ENCODE results near the gene CCDC92. TPM values are rescaled to one million over a fixed set of nuclear protein-coding genes. Genes with fewer than 3 reads are reported as not detected.
A peak's percentile ranks its signal among the peaks of the same experiment; 100 is the strongest.

Gene CCDC92
- total RNA-seq, 4 donors from 2014 or later, result 23.1 to 33.3 (median 30.9) TPM

DNA sequence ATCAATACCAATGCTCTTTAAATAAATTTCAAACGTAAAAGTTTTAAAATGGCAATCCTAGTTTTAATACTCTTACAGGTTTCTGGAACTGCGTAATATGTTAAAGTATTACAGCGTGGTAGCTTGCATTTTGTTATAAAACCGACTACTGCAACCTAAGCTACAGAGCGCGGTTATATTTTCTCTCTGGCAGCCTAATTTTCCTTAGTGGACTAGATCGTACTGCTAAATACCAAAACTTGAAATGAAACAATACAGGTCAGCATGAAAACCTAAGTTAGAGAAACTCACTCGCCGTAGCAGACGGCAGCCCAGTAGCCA is 1.2 kb downstream of the CCDC92 start:
- H3K36me3 ChIP-seq, result peaks cover 0 to 4% (median 0%) of the 10 kb centered on the region in 3 donors
- DNase-seq, result no peak
- peak overlapping the region; percentile 88 to 99 (median 91) for H3K27ac ChIP-seq
- H3K27me3 ChIP-seq, result no peaks in the 10 kb centered on the region
- TF ChIP-seq POLR2A (IDR thresholded peaks at IDR 0.05), result peak in 1 of 2 donors; percentile 8
- TF ChIP-seq, protein P1, sequence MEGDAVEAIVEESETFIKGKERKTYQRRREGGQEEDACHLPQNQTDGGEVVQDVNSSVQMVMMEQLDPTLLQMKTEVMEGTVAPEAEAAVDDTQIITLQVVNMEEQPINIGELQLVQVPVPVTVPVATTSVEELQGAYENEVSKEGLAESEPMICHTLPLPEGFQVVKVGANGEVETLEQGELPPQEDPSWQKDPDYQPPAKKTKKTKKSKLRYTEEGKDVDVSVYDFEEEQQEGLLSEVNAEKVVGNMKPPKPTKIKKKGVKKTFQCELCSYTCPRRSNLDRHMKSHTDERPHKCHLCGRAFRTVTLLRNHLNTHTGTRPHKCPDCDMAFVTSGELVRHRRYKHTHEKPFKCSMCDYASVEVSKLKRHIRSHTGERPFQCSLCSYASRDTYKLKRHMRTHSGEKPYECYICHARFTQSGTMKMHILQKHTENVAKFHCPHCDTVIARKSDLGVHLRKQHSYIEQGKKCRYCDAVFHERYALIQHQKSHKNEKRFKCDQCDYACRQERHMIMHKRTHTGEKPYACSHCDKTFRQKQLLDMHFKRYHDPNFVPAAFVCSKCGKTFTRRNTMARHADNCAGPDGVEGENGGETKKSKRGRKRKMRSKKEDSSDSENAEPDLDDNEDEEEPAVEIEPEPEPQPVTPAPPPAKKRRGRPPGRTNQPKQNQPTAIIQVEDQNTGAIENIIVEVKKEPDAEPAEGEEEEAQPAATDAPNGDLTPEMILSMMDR (IDR thresholded peaks at IDR 0.05), result no peak
- peaks cover 0 to 13% (median 0%) of the 10 kb centered on the region in 4 donors for H3K4me1 ChIP-seq
- H3K4me3 ChIP-seq, result peak overlapping the region; percentile 68 to 98 (median 92)
- H3K9me3 ChIP-seq, result no peaks in the 10 kb centered on the region

- TF ChIP-seq, protein P1 (IDR thresholded peaks at IDR 0.05), result no peak
- TF ChIP-seq POLR2A (IDR thresholded peaks at IDR 0.05), result no peak
- H3K27me3 ChIP-seq, result no peaks in the 10 kb centered on the region
- H3K4me3 ChIP-seq, result no peak overlapping the region
- no peaks in the 10 kb centered on the region for H3K36me3 ChIP-seq
- H3K27ac ChIP-seq, result peak overlapping the region in 1 of 4 donors; percentile 35
- no peaks in the 10 kb centered on the region for H3K9me3 ChIP-seq
- DNase-seq, result no peak
- peaks cover 0 to 8% (median 0%) of the 10 kb centered on the region in 4 donors for H3K4me1 ChIP-seq
Measured at GRCh38 chr12:123967121-123967586, 5.5 kb downstream of the CCDC92 start.

DNA sequence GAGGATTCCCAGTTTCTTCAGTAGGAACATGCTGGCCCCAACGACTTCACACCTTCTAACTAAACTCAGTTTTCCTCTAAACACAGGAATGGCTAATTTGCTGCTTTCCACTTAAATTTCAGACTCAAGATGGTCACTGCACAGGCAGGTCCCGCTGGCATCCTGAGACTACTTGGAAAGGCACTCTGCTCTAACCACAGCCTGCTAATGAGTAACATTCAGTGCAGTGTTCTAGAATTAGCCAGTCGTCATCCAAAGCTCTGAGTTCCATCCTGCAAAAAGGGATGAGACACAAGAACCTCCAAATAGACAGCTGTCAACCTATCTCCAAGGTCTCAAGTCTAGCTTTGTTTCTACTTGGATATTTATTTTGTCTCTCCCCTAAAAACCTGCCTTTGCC is 6.0 kb downstream of the CCDC92 start:
- H3K36me3 ChIP-seq, result no peaks in the 10 kb centered on the region
- peaks cover 0 to 8% (median 0%) of the 10 kb centered on the region in 4 donors for H3K4me1 ChIP-seq
- H3K9me3 ChIP-seq, result no peaks in the 10 kb centered on the region
- DNase-seq, result no peak
- H3K27me3 ChIP-seq, result no peaks in the 10 kb centered on the region
- no peak overlapping the region for H3K4me3 ChIP-seq
- H3K27ac ChIP-seq, result peak overlapping the region in 1 of 4 donors; percentile 35
- TF ChIP-seq, protein P1 (IDR thresholded peaks at IDR 0.05), result no peak
- TF ChIP-seq POLR2A (IDR thresholded peaks at IDR 0.05), result no peak

DNA sequence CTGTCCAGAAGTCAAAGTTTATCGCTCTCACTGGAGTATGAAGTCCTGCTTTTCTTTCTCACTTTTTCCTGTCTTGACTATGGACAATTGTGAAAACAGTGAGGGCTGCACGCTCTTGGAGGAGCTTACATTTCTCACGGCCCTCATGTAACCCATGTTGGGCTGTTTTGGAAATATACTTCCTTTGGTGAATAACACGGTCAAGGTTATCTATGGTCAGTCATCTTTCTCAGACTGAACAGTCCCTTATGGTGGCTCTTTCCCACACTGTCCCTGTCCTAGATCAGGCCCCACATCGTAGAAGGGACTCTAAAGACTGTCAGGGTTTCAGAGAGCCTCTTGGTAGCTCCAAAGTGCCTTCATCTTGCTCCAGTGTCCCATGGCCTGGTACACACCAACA is 7.2 kb downstream of the CCDC92 start:
- Histone ChIP-seq H3K27ac (no peak overlapping the region), H3K27me3 (no peaks in the 10 kb centered on the region), H3K36me3 (no peaks in the 10 kb centered on the region), H3K4me1 (peaks cover 0 to 8% (median 0%) of the 10 kb centered on the region in 4 donors), H3K9me3 (no peaks in the 10 kb centered on the region), H3K4me3 (no peak overlapping the region)
- no peak for DNase-seq
- TF ChIP-seq POLR2A (IDR thresholded peaks at IDR 0.05), result no peak
- TF ChIP-seq, protein P1 (IDR thresholded peaks at IDR 0.05), result no peak

DNA sequence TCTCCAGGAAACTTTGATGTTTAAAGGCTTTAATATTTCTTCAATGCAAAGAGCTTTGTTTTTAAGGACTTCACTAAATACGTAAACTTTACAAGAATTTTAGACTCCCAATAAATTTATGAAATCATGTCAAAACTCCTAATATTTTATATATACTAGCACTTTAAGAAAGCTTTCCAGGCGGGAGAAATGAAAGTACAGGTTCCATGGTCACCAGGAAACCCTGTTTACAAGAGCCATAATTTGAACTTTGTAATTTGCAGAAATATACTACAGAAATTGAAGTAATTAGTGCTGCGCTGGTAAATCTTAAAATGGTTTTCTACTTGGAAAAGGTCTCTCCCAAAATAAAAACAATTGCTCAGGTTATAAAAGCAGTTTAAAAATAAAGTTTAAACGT is 8.8 kb downstream of the CCDC92 start:
- Histone ChIP-seq H3K36me3 (no peaks in the 10 kb centered on the region), H3K27ac (no peak overlapping the region), H3K4me3 (peak overlapping the region in 1 of 4 donors; percentile 4), H3K27me3 (no peaks in the 10 kb centered on the region), H3K4me1 (peaks cover 0 to 8% (median 0%) of the 10 kb centered on the region in 4 donors), H3K9me3 (no peaks in the 10 kb centered on the region)
- TF ChIP-seq, protein P1 (IDR thresholded peaks at IDR 0.05), result no peak
- TF ChIP-seq POLR2A (IDR thresholded peaks at IDR 0.05), result no peak
- DNase-seq, result no peak

- TF ChIP-seq, protein P1 (IDR thresholded peaks at IDR 0.05), result no peak
- no peak for TF ChIP-seq POLR2A (IDR thresholded peaks at IDR 0.05)
Measured at GRCh38 chr12:123962513-123962912, 10.1 kb downstream of the CCDC92 start.

More at GRCh38 chr12:123962513-123962912, 10.1 kb downstream of the CCDC92 start:
- H3K36me3 ChIP-seq, result no peaks in the 10 kb centered on the region
- DNase-seq, result no peak
- H3K27ac ChIP-seq, result no peak overlapping the region
- H3K9me3 ChIP-seq, result no peaks in the 10 kb centered on the region
- no peak overlapping the region for H3K4me3 ChIP-seq
- H3K4me1 ChIP-seq, result peaks cover 0 to 8% (median 0%) of the 10 kb centered on the region in 4 donors
- no peaks in the 10 kb centered on the region for H3K27me3 ChIP-seq
